ENCODE results near the gene MSX2.
A peak's percentile ranks its signal among the peaks of the same experiment; 100 is the strongest.

Gene MSX2

DNA sequence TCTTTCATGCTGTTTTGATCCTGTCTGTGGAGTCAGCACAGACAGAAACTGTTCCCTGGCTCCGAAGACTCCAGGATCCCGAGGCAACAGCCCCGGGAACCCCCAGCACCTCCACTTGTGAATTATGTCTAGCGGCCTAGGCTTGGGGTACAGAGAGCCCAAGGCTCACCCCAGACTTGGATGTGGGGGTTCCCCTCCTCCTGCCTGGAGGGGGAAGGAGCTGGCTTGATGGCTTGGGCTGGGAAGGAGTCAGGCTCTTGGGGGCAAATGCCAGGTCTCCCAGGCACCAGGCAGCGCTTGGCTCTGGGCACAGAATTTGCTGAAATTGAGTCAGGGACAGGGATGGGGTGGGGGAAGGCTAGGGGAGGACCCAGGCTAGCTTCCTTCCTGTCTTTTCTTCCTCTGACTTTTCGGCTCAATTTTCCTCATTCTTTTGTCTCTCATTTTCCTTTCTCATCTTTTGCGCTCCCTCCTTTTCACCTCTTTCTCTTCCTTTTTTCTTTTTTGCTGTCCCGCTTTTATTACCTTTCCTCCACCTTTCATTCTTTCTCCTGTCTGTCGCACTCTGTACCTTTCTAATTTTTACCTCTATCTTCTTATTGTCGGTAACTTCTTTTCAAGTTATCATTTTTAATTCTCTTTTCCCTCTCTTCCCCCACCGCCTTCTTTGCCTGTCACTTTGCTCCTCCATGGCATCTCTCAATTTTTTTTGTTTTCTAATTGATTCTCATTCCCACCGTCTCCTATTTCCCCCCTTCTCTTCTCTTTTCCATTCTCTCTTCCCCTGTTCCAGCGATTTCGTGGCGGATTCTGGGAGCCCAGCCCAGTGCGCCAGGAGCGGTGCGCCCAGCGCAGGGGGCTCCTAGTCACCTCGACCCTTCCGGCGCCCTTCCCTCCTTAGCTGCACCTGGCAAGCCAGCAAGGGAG is 10.5 kb downstream of the MSX2 start:
- no peaks in the 10 kb centered on the region for H3K79me2 ChIP-seq (ENCODE audit: control insufficient read depth, insufficient read depth, low read length, unreplicated experiment)
- H3K4me3 ChIP-seq (ENCODE audit: low read depth, low read length) = peak overlapping the region; percentile 29; the same call in 1 of the 2 replicates
- H3K27ac ChIP-seq (ENCODE audit: low read depth, low read length) = no peak overlapping the region

DNA sequence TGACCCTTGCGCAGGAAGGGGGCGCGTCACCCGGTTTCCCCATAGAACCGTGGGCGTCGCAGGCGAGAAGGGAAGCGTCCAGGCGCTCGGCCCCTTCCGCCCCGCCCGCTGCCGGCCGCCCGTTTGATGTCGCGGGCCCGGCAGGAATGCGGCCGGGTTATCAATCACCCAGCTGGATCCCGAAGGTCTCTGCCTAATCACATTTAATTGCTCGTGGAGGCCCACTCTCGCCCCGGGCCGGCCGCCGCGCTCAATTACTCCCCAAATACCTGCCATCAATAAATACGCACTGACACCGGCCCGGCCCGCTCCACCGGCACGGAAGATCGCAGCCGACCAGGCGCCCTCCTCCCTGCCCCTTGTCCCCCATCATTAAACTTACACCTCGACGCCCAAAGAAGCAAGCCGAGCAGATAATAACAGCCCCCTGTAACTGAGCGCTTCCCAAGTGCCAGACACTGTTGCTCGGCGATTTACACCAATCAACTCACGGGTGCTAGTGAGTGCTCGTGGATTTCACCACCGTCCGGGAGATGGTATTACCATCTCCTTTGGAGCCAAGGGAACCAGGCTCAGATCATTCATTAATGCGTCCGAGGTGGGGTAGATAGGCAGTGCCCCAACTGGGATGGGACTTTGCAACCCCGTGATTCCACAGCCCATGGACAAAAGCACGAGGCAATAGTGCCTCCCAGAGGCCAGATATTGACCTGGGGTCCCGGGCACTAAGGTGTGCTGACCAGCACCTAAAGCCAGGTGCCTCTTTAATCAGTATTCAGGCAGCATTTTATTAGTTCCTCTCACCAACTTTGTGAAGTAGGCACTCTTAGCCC is 11.3 kb downstream of the MSX2 start:
- H2AFZ ChIP-seq (ENCODE audit: low read length, unreplicated experiment) = no peak overlapping the region
- H3K27ac ChIP-seq (ENCODE audit: low read depth, low read length) = no peak overlapping the region
- peak overlapping the region; percentile 29; the same call in 1 of the 2 replicates for H3K4me3 ChIP-seq (ENCODE audit: low read depth, low read length)
- H3K79me2 ChIP-seq (ENCODE audit: control insufficient read depth, insufficient read depth, low read length, unreplicated experiment) = no peaks in the 10 kb centered on the region
- H3K4me1 ChIP-seq (ENCODE audit: control insufficient read depth, insufficient read depth, low read length, unreplicated experiment) = no peaks in the 10 kb centered on the region
- peaks cover 67% of the 10 kb centered on the region for H3K27me3 ChIP-seq (ENCODE audit: insufficient read depth, low read length)
- H3K36me3 ChIP-seq (ENCODE audit: insufficient read depth, low read length) = no peaks in the 10 kb centered on the region

More for the DNA sequence above, 10.5 kb downstream of the MSX2 start:
- Histone ChIP-seq H3K36me3 (ENCODE audit: insufficient read depth, low read length) (no peaks in the 10 kb centered on the region), H3K4me1 (ENCODE audit: control insufficient read depth, insufficient read depth, low read length, unreplicated experiment) (no peaks in the 10 kb centered on the region), H2AFZ (ENCODE audit: low read length, unreplicated experiment) (no peak overlapping the region), H3K27me3 (ENCODE audit: insufficient read depth, low read length) (peaks cover 68% of the 10 kb centered on the region)

DNA sequence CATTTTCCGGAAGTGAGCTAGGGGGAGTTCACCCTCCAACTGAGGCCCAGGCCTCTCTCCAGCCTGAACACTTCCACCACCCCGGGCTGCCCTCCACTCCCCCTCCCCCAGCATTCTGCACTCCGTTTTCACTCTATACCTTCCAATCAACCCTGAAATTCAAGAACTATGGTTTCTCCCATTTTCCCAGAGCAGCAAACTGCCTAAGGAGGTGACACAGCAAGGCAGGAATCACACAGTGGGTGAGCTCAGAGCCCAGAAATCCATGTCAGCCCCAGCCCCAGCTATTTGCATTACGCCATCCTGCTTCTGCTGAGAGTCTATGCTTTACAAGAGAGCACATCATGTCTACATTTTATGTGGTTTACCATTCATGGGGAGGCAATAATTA is 11.9 kb downstream of the MSX2 start:
- H3K27me3 ChIP-seq (ENCODE audit: insufficient read depth, low read length) = peaks cover 61% of the 10 kb centered on the region

DNA sequence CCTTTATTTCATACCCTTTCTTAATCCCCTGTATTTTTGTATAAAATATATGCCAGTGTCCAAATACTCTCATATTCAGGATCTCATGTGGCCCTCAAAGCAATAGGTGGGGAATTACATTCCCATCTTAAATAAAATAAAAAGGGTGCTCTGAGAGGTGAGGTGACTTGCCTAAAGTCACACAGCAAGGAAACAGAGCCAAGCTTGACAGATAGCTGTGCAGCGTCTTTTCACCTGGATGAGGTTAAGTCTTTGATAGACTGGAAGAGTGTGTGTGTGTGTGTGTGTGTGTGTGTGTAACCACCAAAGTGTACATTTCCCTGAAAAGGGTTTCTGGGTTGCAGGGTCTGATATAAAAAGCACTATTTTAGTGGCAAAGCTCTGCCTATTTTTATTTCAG is 12.4 kb downstream of the MSX2 start:
- Histone ChIP-seq H3K27me3 (ENCODE audit: insufficient read depth, low read length) (peaks cover 57% of the 10 kb centered on the region), H3K27ac (ENCODE audit: low read depth, low read length) (no peak overlapping the region), H3K4me3 (ENCODE audit: low read depth, low read length) (no peak overlapping the region), H2AFZ (ENCODE audit: low read length, unreplicated experiment) (no peak overlapping the region), H3K36me3 (ENCODE audit: insufficient read depth, low read length) (no peaks in the 10 kb centered on the region), H3K4me1 (ENCODE audit: control insufficient read depth, insufficient read depth, low read length, unreplicated experiment) (no peaks in the 10 kb centered on the region), H3K79me2 (ENCODE audit: control insufficient read depth, insufficient read depth, low read length, unreplicated experiment) (no peaks in the 10 kb centered on the region)

More for the DNA sequence above, 11.9 kb downstream of the MSX2 start:
- no peak overlapping the region for H3K27ac ChIP-seq (ENCODE audit: low read depth, low read length)
- H3K79me2 ChIP-seq (ENCODE audit: control insufficient read depth, insufficient read depth, low read length, unreplicated experiment) = no peaks in the 10 kb centered on the region
- H3K4me1 ChIP-seq (ENCODE audit: control insufficient read depth, insufficient read depth, low read length, unreplicated experiment) = no peaks in the 10 kb centered on the region
- no peaks in the 10 kb centered on the region for H3K36me3 ChIP-seq (ENCODE audit: insufficient read depth, low read length)
- H2AFZ ChIP-seq (ENCODE audit: low read length, unreplicated experiment) = no peak overlapping the region
- H3K4me3 ChIP-seq (ENCODE audit: low read depth, low read length) = no peak overlapping the region

DNA sequence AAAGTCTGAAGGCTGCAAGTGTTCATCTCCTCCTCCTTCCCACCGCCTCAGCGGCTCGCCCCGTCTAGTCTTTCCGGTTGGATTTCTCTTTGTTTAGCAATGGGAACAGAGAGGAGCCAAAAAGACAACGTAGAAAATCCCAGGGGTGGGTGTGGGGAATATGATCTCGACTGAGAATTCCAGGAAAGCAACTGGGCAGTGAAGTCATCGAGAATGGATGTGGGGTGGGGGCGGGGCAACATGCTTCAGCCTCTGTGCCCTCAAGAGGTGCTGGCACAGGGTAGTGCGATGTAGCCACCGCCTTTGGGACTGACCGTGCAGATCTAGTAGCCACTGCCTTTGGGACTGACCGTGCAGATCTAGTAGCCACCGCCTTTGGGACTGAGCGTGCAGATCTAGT is 12.9 kb downstream of the MSX2 start:
- Histone ChIP-seq H3K36me3 (ENCODE audit: insufficient read depth, low read length) (no peaks in the 10 kb centered on the region), H3K79me2 (ENCODE audit: control insufficient read depth, insufficient read depth, low read length, unreplicated experiment) (no peaks in the 10 kb centered on the region), H3K4me1 (ENCODE audit: control insufficient read depth, insufficient read depth, low read length, unreplicated experiment) (no peaks in the 10 kb centered on the region), H3K4me3 (ENCODE audit: low read depth, low read length) (no peak overlapping the region), H2AFZ (ENCODE audit: low read length, unreplicated experiment) (no peak overlapping the region), H3K27me3 (ENCODE audit: insufficient read depth, low read length) (peaks cover 51% of the 10 kb centered on the region), H3K27ac (ENCODE audit: low read depth, low read length) (no peak overlapping the region)

DNA sequence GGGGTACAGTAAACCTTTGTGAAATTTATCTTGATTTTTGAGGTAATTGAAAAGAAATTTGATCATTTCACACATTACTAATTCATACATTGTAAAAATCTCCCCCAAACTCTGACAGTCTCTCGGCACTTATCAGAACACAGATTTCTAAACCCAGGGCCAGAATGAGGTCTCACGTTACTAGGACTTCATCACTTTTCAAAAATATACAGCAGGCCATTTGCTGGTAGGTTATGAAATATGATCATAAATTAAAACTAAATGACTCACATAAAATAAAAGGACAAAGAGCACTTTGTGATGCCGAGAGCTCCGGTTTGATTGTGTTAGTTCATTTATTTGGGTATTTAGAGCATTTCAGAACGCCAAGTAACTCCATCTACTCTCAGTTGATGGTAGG is 17.0 kb downstream of the MSX2 start:
- no peaks in the 10 kb centered on the region for H3K79me2 ChIP-seq (ENCODE audit: control insufficient read depth, insufficient read depth, low read length, unreplicated experiment)
- H3K27me3 ChIP-seq (ENCODE audit: insufficient read depth, low read length) = peaks cover 21% of the 10 kb centered on the region
- H3K27ac ChIP-seq (ENCODE audit: low read depth, low read length) = no peak overlapping the region
- no peaks in the 10 kb centered on the region for H3K4me1 ChIP-seq (ENCODE audit: control insufficient read depth, insufficient read depth, low read length, unreplicated experiment)
- no peak overlapping the region for H3K4me3 ChIP-seq (ENCODE audit: low read depth, low read length)
- no peaks in the 10 kb centered on the region for H3K36me3 ChIP-seq (ENCODE audit: insufficient read depth, low read length)
- H2AFZ ChIP-seq (ENCODE audit: low read length, unreplicated experiment) = no peak overlapping the region

DNA sequence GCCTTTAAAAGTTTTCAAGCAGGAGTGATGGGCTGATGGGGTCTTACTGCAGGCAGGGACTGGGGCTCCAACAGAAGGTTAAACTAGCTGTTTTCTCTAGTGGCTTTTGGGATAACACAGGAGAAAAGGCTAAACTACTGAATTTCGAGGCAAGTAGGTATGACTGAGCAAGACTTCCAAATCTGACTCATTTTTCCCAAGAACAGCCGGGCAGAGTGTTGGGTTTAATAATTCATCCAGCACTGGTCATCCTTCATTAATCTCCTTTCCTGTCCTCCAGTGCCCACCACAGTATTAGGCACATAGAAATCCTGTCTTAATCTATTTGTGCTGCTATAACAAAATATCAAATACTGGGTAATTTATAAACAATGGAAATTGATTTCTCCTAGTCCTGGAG is 20.5 kb downstream of the MSX2 start:
- H3K4me1 ChIP-seq (ENCODE audit: control insufficient read depth, insufficient read depth, low read length, unreplicated experiment) = no peaks in the 10 kb centered on the region
- no peak overlapping the region for H3K4me3 ChIP-seq (ENCODE audit: low read depth, low read length)
- H2AFZ ChIP-seq (ENCODE audit: low read length, unreplicated experiment) = no peak overlapping the region
- H3K36me3 ChIP-seq (ENCODE audit: insufficient read depth, low read length) = no peaks in the 10 kb centered on the region
- H3K79me2 ChIP-seq (ENCODE audit: control insufficient read depth, insufficient read depth, low read length, unreplicated experiment) = no peaks in the 10 kb centered on the region
- peaks cover 36% of the 10 kb centered on the region for H3K27me3 ChIP-seq (ENCODE audit: insufficient read depth, low read length)
- no peak overlapping the region for H3K27ac ChIP-seq (ENCODE audit: low read depth, low read length)

DNA sequence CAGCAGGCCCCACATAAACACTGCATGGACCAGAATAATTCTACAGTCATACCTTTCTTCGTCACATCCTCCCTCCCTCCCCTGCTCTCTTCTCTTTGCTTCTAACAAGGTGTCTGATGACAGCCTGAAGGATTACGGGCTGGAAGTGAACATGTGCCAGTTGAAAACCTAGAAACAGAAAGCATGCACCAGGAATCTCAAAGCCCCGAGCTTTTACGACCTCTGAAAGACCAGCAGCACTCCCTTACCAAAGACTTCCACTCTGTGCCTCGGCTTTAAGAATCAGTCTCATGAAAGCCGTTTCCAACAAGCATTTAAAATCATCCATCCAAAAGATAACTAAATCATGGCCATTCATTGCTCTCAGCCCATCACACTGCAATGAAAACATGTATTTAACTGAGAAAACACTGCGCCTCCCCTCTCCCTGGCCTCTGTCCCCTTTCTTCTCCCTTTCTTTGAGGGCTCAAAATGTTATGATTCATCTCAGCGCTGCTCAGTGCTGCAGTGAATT is 21.3 kb downstream of the MSX2 start:
- Histone ChIP-seq H3K79me2 (ENCODE audit: control insufficient read depth, insufficient read depth, low read length, unreplicated experiment) (no peaks in the 10 kb centered on the region), H3K4me1 (ENCODE audit: control insufficient read depth, insufficient read depth, low read length, unreplicated experiment) (no peaks in the 10 kb centered on the region), H2AFZ (ENCODE audit: low read length, unreplicated experiment) (no peak overlapping the region), H3K27ac (ENCODE audit: low read depth, low read length) (no peak overlapping the region), H3K27me3 (ENCODE audit: insufficient read depth, low read length) (peaks cover 43% of the 10 kb centered on the region), H3K36me3 (ENCODE audit: insufficient read depth, low read length) (no peaks in the 10 kb centered on the region), H3K4me3 (ENCODE audit: low read depth, low read length) (no peak overlapping the region)

DNA sequence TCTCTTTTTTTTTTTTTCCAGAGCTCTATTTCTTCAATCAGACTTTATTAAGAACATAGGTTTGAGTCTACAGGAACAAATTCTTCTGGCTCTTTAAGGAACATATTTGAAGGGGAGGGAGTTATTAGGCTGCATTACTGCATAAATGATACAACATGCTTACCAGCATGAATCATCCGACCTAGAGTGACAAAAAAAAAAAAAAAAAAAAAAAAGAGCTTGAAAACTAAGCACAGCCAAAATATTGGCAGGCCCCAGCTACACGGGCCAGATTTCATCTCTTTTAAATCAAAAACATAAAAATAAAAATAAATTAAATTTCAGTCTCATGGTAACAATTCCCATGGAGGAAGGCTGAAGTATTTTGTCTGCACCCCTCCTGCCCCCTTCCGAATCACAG is 26.3 kb downstream of the MSX2 start:
- Histone ChIP-seq H3K27me3 (ENCODE audit: insufficient read depth, low read length) (peaks cover 62% of the 10 kb centered on the region), H2AFZ (ENCODE audit: low read length, unreplicated experiment) (peak overlapping the region; percentile 92), H3K4me1 (ENCODE audit: control insufficient read depth, insufficient read depth, low read length, unreplicated experiment) (no peaks in the 10 kb centered on the region), H3K36me3 (ENCODE audit: insufficient read depth, low read length) (no peaks in the 10 kb centered on the region), H3K79me2 (ENCODE audit: control insufficient read depth, insufficient read depth, low read length, unreplicated experiment) (no peaks in the 10 kb centered on the region), H3K27ac (ENCODE audit: low read depth, low read length) (no peak overlapping the region), H3K4me3 (ENCODE audit: low read depth, low read length) (peak overlapping the region; percentile 77)

DNA sequence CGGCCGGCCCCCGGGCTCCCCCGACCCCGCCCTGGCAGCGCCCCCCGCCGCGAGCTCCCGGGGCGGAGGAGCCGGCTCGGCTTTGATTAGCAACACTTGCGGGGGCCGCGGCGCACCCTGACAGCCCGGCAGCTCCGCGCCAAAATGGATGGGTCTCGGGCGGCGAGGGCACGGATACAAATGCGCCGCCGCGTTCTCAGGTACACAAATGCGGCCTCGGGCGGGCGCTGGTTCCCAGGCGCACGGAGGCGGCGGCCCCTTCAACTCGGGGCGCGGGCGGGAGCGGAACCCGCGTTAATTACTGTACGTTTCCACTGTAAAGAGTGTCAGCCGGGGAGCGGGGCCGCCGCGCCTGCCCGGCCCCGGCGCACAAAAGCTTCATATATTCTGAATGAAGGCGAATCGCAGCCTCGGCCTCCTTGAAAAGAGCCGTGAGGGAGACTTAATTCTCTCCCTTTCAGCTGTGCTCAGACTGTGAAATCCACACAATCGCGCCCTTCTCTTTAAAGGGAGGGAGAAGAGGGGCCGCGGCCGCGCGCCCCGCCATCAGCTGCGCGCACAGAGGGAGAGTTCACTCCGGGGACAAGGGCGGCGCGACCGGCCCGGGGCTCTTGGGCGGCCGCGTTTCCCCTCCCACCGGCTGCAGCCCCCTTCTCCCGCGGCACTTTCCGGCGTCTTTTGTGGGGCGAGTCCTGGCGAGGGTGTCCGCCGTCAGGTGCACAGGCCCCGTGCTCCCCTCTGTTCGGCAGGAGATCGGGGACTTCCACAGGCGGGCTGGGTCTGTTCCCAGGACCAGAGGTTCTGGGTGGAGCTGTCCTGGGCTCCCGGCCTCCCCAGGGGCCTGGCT is 27.0 kb downstream of the MSX2 start:
- H3K27ac ChIP-seq (ENCODE audit: low read depth, low read length) = no peak overlapping the region
- H3K36me3 ChIP-seq (ENCODE audit: insufficient read depth, low read length) = no peaks in the 10 kb centered on the region
- no peaks in the 10 kb centered on the region for H3K4me1 ChIP-seq (ENCODE audit: control insufficient read depth, insufficient read depth, low read length, unreplicated experiment)
- H3K79me2 ChIP-seq (ENCODE audit: control insufficient read depth, insufficient read depth, low read length, unreplicated experiment) = no peaks in the 10 kb centered on the region
- H3K27me3 ChIP-seq (ENCODE audit: insufficient read depth, low read length) = peaks cover 55% of the 10 kb centered on the region
- peak overlapping the region; percentile 92 for H2AFZ ChIP-seq (ENCODE audit: low read length, unreplicated experiment)
- H3K4me3 ChIP-seq (ENCODE audit: low read depth, low read length) = peak overlapping the region; percentile 77

Data from ACC112 (cell line).